Adipocyte (in vitro differentiated cells): ENCODE measurements around the gene CARS1.

ENCODE experiments used
- DNase-seq: peaks from one replicate; pipeline ENCODE4 v3.0.0-alpha.2; 2015; ENCODE audit warnings: low read depth
- H3K27me3 ChIP-seq: replicated peaks from 2 replicates; pipeline ENCODE4 v1.7.0; 2013; ENCODE audit warnings: mild to moderate bottlenecking, low read length, moderate library complexity; ENCODE audit not compliant: control insufficient read depth, insufficient read depth
- H3K36me3 ChIP-seq: 2 replicates; pipeline ENCODE4 v1.7.0; 2013; ENCODE audit warnings: low read length, mild to moderate bottlenecking, moderate library complexity; ENCODE audit not compliant: control insufficient read depth, insufficient read depth, severe bottlenecking
- H3K4me1 ChIP-seq: 2 replicates; pipeline ENCODE4 v1.7.0; 2013; ENCODE audit warnings: mild to moderate bottlenecking, low read length, moderate library complexity; ENCODE audit not compliant: control insufficient read depth, insufficient read depth
- H3K4me3 ChIP-seq: 2 replicates; pipeline ENCODE4 v1.7.0; 2013; ENCODE audit warnings: mild to moderate bottlenecking, low read length, moderate library complexity
- H3K9ac ChIP-seq: 2 replicates; pipeline ENCODE4 v1.7.0; 2013; ENCODE audit warnings: mild to moderate bottlenecking, low read length, moderate library complexity
- H3K9me3 ChIP-seq: 2 replicates; pipeline ENCODE4 v1.7.0; 2013; ENCODE audit warnings: mild to moderate bottlenecking, low read length, moderate library complexity; ENCODE audit not compliant: control insufficient read depth

CARS1 gene

GRCh38 chr11:3095712-3096361 lies 38.6 kb upstream of the CARS1 start:
- Histone ChIP-seq H3K36me3 (peaks cover 16% of the 10 kb centered on the region), H3K9ac (peak overlapping the region; percentile 52), H3K9me3 (no peaks in the 10 kb centered on the region), H3K27me3 (no peaks in the 10 kb centered on the region), H3K4me1 (peaks cover 19% of the 10 kb centered on the region), H3K4me3 (peak overlapping the region; percentile 6)
- DNase-seq: peak; percentile 81

- Histone ChIP-seq H3K36me3 (peaks cover 20% of the 10 kb centered on the region), H3K9me3 (no peaks in the 10 kb centered on the region), H3K4me1 (peaks cover 15% of the 10 kb centered on the region), H3K9ac (peak overlapping the region; percentile 32), H3K27me3 (no peaks in the 10 kb centered on the region), H3K4me3 (no peak overlapping the region)
- DNase-seq: no peak
Measured at GRCh38 chr11:3094223-3094824, 37.1 kb upstream of the CARS1 start.

GRCh38 chr11:3093281-3094191 lies 36.3 kb upstream of the CARS1 start:
- Histone ChIP-seq H3K27me3 (no peaks in the 10 kb centered on the region), H3K36me3 (peaks cover 14% of the 10 kb centered on the region), H3K9ac (no peak overlapping the region), H3K4me1 (peaks cover 15% of the 10 kb centered on the region), H3K4me3 (no peak overlapping the region), H3K9me3 (no peaks in the 10 kb centered on the region)
- no peak for DNase-seq

GRCh38 chr11:3092603-3093141 lies 35.4 kb upstream of the CARS1 start:
- Histone ChIP-seq H3K9ac (no peak overlapping the region), H3K27me3 (no peaks in the 10 kb centered on the region)
- no peak for DNase-seq

GRCh38 chr11:3091846-3092602 lies 34.8 kb upstream of the CARS1 start:
- Histone ChIP-seq H3K4me3 (no peak overlapping the region), H3K36me3 (peaks cover 10% of the 10 kb centered on the region), H3K4me1 (peaks cover 15% of the 10 kb centered on the region), H3K9ac (no peak overlapping the region), H3K9me3 (no peaks in the 10 kb centered on the region), H3K27me3 (no peaks in the 10 kb centered on the region)
- DNase-seq: peak; percentile 69

More at GRCh38 chr11:3092603-3093141, 35.4 kb upstream of the CARS1 start:
- H3K4me1 ChIP-seq: peaks cover 15% of the 10 kb centered on the region
- peaks cover 13% of the 10 kb centered on the region for H3K36me3 ChIP-seq
- no peaks in the 10 kb centered on the region for H3K9me3 ChIP-seq
- H3K4me3 ChIP-seq: no peak overlapping the region

- H3K27me3 ChIP-seq: no peaks in the 10 kb centered on the region
- H3K4me1 ChIP-seq: peaks cover 15% of the 10 kb centered on the region
- H3K36me3 ChIP-seq: peaks cover 10% of the 10 kb centered on the region
- H3K9me3 ChIP-seq: no peaks in the 10 kb centered on the region
- no peak for DNase-seq
- no peak overlapping the region for H3K9ac ChIP-seq
- no peak overlapping the region for H3K4me3 ChIP-seq
Measured at GRCh38 chr11:3091081-3091845, 34.0 kb upstream of the CARS1 start.

GRCh38 chr11:3090096-3090901 lies 33.1 kb upstream of the CARS1 start:
- Histone ChIP-seq H3K4me1 (peaks cover 6% of the 10 kb centered on the region), H3K9me3 (no peaks in the 10 kb centered on the region), H3K4me3 (no peak overlapping the region), H3K27me3 (no peaks in the 10 kb centered on the region), H3K36me3 (peaks cover 10% of the 10 kb centered on the region), H3K9ac (no peak overlapping the region)
- no peak for DNase-seq

- Histone ChIP-seq H3K4me3 (no peak overlapping the region), H3K36me3 (peaks cover 10% of the 10 kb centered on the region), H3K27me3 (no peaks in the 10 kb centered on the region), H3K9ac (no peak overlapping the region), H3K9me3 (no peaks in the 10 kb centered on the region), H3K4me1 (no peaks in the 10 kb centered on the region)
- no peak for DNase-seq
Measured at GRCh38 chr11:3089236-3090061, 32.2 kb upstream of the CARS1 start.

- no peaks in the 10 kb centered on the region for H3K4me1 ChIP-seq
- no peaks in the 10 kb centered on the region for H3K27me3 ChIP-seq
- no peak overlapping the region for H3K4me3 ChIP-seq
- DNase-seq: no peak
- H3K9me3 ChIP-seq: no peaks in the 10 kb centered on the region
- H3K9ac ChIP-seq: no peak overlapping the region
- H3K36me3 ChIP-seq: peaks cover 10% of the 10 kb centered on the region
Measured at GRCh38 chr11:3088806-3089205, 31.6 kb upstream of the CARS1 start.
